Endodermal cell (in vitro differentiated cells): ENCODE data around the gene UQCR10. TPM values are rescaled to one million over a fixed set of nuclear protein-coding genes. Genes with fewer than 3 reads are reported as not detected.
A peak's percentile ranks its signal among the peaks of the same experiment; 100 is the strongest.

Source experiments
- DNase-seq: peaks from one replicate; pipeline ENCODE4 v3.0.0-alpha.2; 2017
- H3K27ac ChIP-seq: 2 replicates; pipeline ENCODE4 v1.5.1; 2013; ENCODE audit warnings: mild to moderate bottlenecking, low read depth, low read length, moderate library complexity
- H3K27me3 ChIP-seq: 2 replicates; pipeline ENCODE4 v1.6.1; 2013; ENCODE audit warnings: mild to moderate bottlenecking, low read length, moderate library complexity; ENCODE audit not compliant: insufficient read depth, control insufficient read depth, poor library complexity, severe bottlenecking
- H3K36me3 ChIP-seq: 2 replicates; pipeline ENCODE4 v1.7.0; 2013; ENCODE audit warnings: mild to moderate bottlenecking, low read length, moderate library complexity; ENCODE audit not compliant: control insufficient read depth, insufficient read depth
- H3K4me1 ChIP-seq: one replicate; pipeline ENCODE4 v1.7.0; 2013; ENCODE audit warnings: low read length; ENCODE audit not compliant: control insufficient read depth, insufficient read depth
- H3K4me3 ChIP-seq: 2 replicates; pipeline ENCODE4 v1.5.1; 2013; ENCODE audit warnings: mild to moderate bottlenecking, low read length, moderate library complexity
- H3K9ac ChIP-seq: 2 replicates; pipeline ENCODE4 v1.6.1; 2013; ENCODE audit warnings: mild to moderate bottlenecking, low read length, moderate library complexity; ENCODE audit not compliant: poor library complexity, severe bottlenecking; ENCODE audit errors: extremely low read depth
- H3K9me3 ChIP-seq: 2 replicates; pipeline ENCODE4 v1.6.1; 2013; ENCODE audit warnings: mild to moderate bottlenecking, low read length, moderate library complexity; ENCODE audit not compliant: control insufficient read depth
- H3K27ac Mint-ChIP-seq: 2 replicates; pipeline ENCODE4 v1.8.0; 2020; ENCODE audit warnings: mixed read lengths
- H3K27me3 Mint-ChIP-seq: 2 replicates; pipeline ENCODE4 v1.8.0; 2021; ENCODE audit warnings: mild to moderate bottlenecking, mixed read lengths; ENCODE audit not compliant: insufficient read depth
- H3K36me3 Mint-ChIP-seq: 2 replicates; pipeline ENCODE4 v1.8.0; 2020; ENCODE audit warnings: low read depth, mixed read lengths
- H3K4me1 Mint-ChIP-seq: 2 replicates; pipeline ENCODE4 v1.8.0; 2020; ENCODE audit warnings: mixed read lengths
- H3K4me3 Mint-ChIP-seq: 2 replicates; pipeline ENCODE4 v1.8.0; 2020; ENCODE audit warnings: mild to moderate bottlenecking, moderate library complexity, mixed read lengths
- H3K9me3 Mint-ChIP-seq: 2 replicates; pipeline ENCODE4 v1.8.0; 2020; ENCODE audit warnings: mild to moderate bottlenecking, mixed read lengths
- WGBS, 2 experiments: methylation state at CpG; one replicate each; pipeline versions ENCODE4 v1.1.5 to v1.1.7; 2013; ENCODE audit warnings: missing lambda C conversion rate in 2 of 2, mixed read lengths in 1 of 2; ENCODE audit not compliant: insufficient coverage in 1 of 2, insufficient read length in 1 of 2; 5-methylcytosine and 5-hydroxymethylcytosine counted together
- total RNA-seq, 2 donors: library from RNA; stranded (reverse); fragmentation: NEBNext Ultra II Directional in 1 of 2; extraction: Animal tissue kit (Norgen Biotek cat#: 25700) in 1 of 2; gene quantifications; 2 replicates in 1 of 2; 3 replicates in 1 of 2; pipeline ENCODE4 v1.2.1, GENCODE V29; 2021
- TF ChIP-seq, protein P1 (sequence below): fragments of 200-600 bp; sonication (generic); conservative IDR thresholded peaks from 2 replicates; pipeline ENCODE4 v1.5.0; 2021; ENCODE audit warnings: antibody characterized with exemption, mild to moderate bottlenecking

The UQCR10 gene
- total RNA-seq, 2 donors from 2014 or later = 111 to 120 TPM

DNA sequence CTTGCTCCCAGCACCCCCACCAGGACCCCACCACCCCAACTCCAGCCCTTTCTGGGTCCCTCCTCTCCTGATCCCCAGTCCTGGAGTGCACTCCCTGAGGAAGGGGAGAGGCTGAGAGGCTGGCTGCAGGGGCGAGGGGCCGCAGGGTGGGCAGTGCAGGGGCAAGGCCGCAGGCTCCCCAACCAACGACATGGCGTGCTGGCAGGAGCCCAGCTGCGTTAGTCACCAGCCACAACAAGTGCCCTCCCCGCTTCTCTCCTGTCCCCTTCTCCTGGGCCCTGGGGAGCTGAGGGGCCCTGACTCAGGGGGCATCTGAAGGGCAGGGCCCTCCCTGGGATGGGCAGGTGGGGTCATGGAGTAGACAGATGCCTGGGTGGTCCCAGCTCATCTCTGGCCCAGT lies 45.0 kb upstream of the UQCR10 start:
- Mint-ChIP-seq H3K4me1 (peaks cover 8% of the 10 kb centered on the region), H3K27me3 (peaks cover 75% of the 10 kb centered on the region), H3K36me3 (no peaks in the 10 kb centered on the region), H3K9me3 (no peaks in the 10 kb centered on the region), H3K27ac (no peak overlapping the region), H3K4me3 (no peak overlapping the region)
- H3K27ac ChIP-seq = no peak overlapping the region
- no peaks in the 10 kb centered on the region for H3K4me1 ChIP-seq
- TF ChIP-seq, protein P1, sequence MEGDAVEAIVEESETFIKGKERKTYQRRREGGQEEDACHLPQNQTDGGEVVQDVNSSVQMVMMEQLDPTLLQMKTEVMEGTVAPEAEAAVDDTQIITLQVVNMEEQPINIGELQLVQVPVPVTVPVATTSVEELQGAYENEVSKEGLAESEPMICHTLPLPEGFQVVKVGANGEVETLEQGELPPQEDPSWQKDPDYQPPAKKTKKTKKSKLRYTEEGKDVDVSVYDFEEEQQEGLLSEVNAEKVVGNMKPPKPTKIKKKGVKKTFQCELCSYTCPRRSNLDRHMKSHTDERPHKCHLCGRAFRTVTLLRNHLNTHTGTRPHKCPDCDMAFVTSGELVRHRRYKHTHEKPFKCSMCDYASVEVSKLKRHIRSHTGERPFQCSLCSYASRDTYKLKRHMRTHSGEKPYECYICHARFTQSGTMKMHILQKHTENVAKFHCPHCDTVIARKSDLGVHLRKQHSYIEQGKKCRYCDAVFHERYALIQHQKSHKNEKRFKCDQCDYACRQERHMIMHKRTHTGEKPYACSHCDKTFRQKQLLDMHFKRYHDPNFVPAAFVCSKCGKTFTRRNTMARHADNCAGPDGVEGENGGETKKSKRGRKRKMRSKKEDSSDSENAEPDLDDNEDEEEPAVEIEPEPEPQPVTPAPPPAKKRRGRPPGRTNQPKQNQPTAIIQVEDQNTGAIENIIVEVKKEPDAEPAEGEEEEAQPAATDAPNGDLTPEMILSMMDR = no peak
- WGBS, 2 experiments = 90 to 93% methylated on average over 5 to 7 of the region's 7 CpGs
- no peak overlapping the region for H3K9ac ChIP-seq
- no peaks in the 10 kb centered on the region for H3K36me3 ChIP-seq
- peaks cover 75% of the 10 kb centered on the region for H3K27me3 ChIP-seq
- H3K4me3 ChIP-seq = no peak overlapping the region
- DNase-seq = no peak
- no peaks in the 10 kb centered on the region for H3K9me3 ChIP-seq

DNA sequence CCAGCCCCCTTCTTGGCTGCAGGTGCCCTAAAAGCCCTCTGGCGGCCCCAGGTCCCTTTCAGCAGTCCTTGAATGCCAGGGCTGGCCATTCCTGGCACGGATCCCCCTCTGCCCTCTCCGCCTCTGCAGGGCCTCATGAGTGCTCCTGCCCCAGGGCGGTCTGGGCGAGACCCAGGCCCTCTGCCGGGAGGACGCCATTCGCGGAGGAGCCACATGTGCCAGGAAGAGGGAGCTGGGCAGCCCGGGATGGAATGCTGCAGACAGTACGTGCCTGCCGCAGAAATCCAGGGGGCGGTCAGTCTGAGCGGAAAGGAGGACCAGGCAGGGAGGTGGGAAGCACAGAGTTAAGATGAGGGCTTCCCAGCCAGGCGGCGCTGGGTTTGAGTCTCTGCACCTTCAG lies 44.6 kb upstream of the UQCR10 start:
- Mint-ChIP-seq H3K36me3 (no peaks in the 10 kb centered on the region), H3K4me1 (peaks cover 8% of the 10 kb centered on the region), H3K27ac (no peak overlapping the region), H3K4me3 (no peak overlapping the region), H3K9me3 (no peaks in the 10 kb centered on the region), H3K27me3 (peaks cover 70% of the 10 kb centered on the region)
- peak; percentile 41 for DNase-seq
- Histone ChIP-seq H3K27me3 (peaks cover 71% of the 10 kb centered on the region), H3K9ac (no peak overlapping the region), H3K4me1 (no peaks in the 10 kb centered on the region), H3K9me3 (no peaks in the 10 kb centered on the region), H3K36me3 (no peaks in the 10 kb centered on the region), H3K4me3 (no peak overlapping the region), H3K27ac (no peak overlapping the region)
- WGBS, 2 experiments = 84 to 100% methylated on average over 3 to 16 of the region's 16 CpGs
- TF ChIP-seq, protein P1 = no peak

DNA sequence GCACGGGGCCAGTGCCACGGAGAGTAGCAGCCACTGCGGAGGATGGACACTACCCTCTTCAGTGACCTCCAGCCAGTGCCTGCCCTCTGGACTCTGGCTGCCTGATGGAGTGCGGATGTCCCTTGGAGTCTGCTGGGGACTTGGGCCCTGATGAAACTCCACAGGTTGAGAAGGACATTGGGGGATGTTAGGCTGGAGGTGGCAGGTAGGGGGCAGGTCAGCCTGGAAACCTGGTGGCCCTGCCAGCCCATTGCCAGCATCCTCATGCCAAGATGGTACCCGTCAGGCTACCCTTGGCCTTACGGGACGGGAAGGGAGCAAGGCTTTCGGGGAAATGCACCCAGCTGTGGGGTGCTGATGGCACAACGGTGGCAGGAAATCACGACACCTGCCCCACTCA lies 43.4 kb upstream of the UQCR10 start:
- Histone ChIP-seq H3K36me3 (no peaks in the 10 kb centered on the region), H3K27me3 (peaks cover 59% of the 10 kb centered on the region), H3K27ac (no peak overlapping the region), H3K4me1 (no peaks in the 10 kb centered on the region), H3K9ac (no peak overlapping the region), H3K4me3 (no peak overlapping the region), H3K9me3 (no peaks in the 10 kb centered on the region)
- no peaks in the 10 kb centered on the region for H3K36me3 Mint-ChIP-seq
- TF ChIP-seq, protein P1 = peak; percentile 63
- no peak overlapping the region for H3K4me3 Mint-ChIP-seq
- H3K27ac Mint-ChIP-seq = no peak overlapping the region
- WGBS, 2 experiments = 94 to 96% methylated on average over 5 to 10 of the region's 10 CpGs
- peaks cover 8% of the 10 kb centered on the region for H3K4me1 Mint-ChIP-seq
- peaks cover 59% of the 10 kb centered on the region for H3K27me3 Mint-ChIP-seq
- DNase-seq = no peak
- H3K9me3 Mint-ChIP-seq = no peaks in the 10 kb centered on the region
